Stimulated activated CD8-positive, alpha-beta memory T cell treated with anti-CD3 and anti-CD28 coated beads, Interleukin-2, amount 100 ng/mL, for 48 hours (primary cell): Measurements from ENCODE around the gene EPS15.
"Not testable (repeated sequence)": the region's sequence is repeated elsewhere in the genome, so short reads cannot be mapped to it uniquely, and the experiment has no call there.

Source experiments
- DNase-seq, 2 donors: peaks; one replicate each; pipeline ENCODE4 v3.0.0-alpha.2; 2020; ENCODE audit warnings: low read depth in 2 of 2

EPS15 gene

GRCh38 chr1:51542158-51542953, 23.3 kb upstream of the EPS15 start:
- DNase-seq: no peak

- no peak for DNase-seq
Observed at GRCh38 chr1:51541313-51542050, 22.4 kb upstream of the EPS15 start.

- no peak for DNase-seq
Observed at GRCh38 chr1:51537568-51537967, 18.5 kb upstream of the EPS15 start.

- no peak for DNase-seq
Observed at GRCh38 chr1:51535006-51535592, 16.0 kb upstream of the EPS15 start.

GRCh38 chr1:51534447-51534846, 15.4 kb upstream of the EPS15 start:
- DNase-seq: no peak

- no peak for DNase-seq
Observed at GRCh38 chr1:51532853-51533252, 13.8 kb upstream of the EPS15 start.

- not testable (repeated sequence) for DNase-seq
Observed at GRCh38 chr1:51530447-51530846, 11.4 kb upstream of the EPS15 start.

- DNase-seq: no peak
Observed at GRCh38 chr1:51527144-51527543, 8.1 kb upstream of the EPS15 start.

- no peak for DNase-seq
Observed at GRCh38 chr1:51526248-51526647, 7.2 kb upstream of the EPS15 start.

- DNase-seq: no peak
Observed at GRCh38 chr1:51525295-51525694, 6.2 kb upstream of the EPS15 start.

- DNase-seq: no peak
Observed at GRCh38 chr1:51524817-51525216, 5.8 kb upstream of the EPS15 start.

- DNase-seq: no peak
Observed at GRCh38 chr1:51523931-51524330, 4.9 kb upstream of the EPS15 start.

- no peak for DNase-seq
Observed at GRCh38 chr1:51520700-51521248, 1.7 kb upstream of the EPS15 start.

- no peak for DNase-seq
Observed at GRCh38 chr1:51519865-51520699, 1.0 kb upstream of the EPS15 start.

GRCh38 chr1:51518586-51519047, 449 bp downstream of the EPS15 start:
- peak; percentile 22 to 31 for DNase-seq

GRCh38 chr1:51518033-51518585, 957 bp downstream of the EPS15 start:
- DNase-seq: no peak

GRCh38 chr1:51517361-51518032, 1.6 kb downstream of the EPS15 start:
- DNase-seq: no peak

GRCh38 chr1:51516649-51517158, 2.4 kb downstream of the EPS15 start:
- DNase-seq: no peak

- DNase-seq: no peak
Observed at GRCh38 chr1:51515982-51516648, 3.0 kb downstream of the EPS15 start.
